Measurements from ENCODE around the gene GSDME.

GSDME gene

GRCh38 chr7:24697416-24697815, 59.8 kb downstream of the GSDME start:
- TF ChIP-seq CTCF (IDR thresholded peaks at IDR 0.05): no peak
- no peak overlapping the region for H3K27ac ChIP-seq
- H3K9me3 ChIP-seq: no peaks in the 10 kb centered on the region
- H3K27me3 ChIP-seq: no peaks in the 10 kb centered on the region
- no peak overlapping the region for H3K4me3 ChIP-seq (ENCODE audit: low read depth in 1 of 2, low read length in 1 of 2)
- H3K4me1 ChIP-seq (ENCODE audit: control insufficient read depth in 1 of 2, insufficient read depth in 1 of 2, low read depth in 1 of 2, low read length in 1 of 2): no peaks in the 10 kb centered on the region
- H3K36me3 ChIP-seq: no peaks in the 10 kb centered on the region

GRCh38 chr7:24692592-24692991, 64.7 kb downstream of the GSDME start:
- H3K27me3 ChIP-seq: no peaks in the 10 kb centered on the region

GRCh38 chr7:24690251-24690650, 67.0 kb downstream of the GSDME start:
- H3K4me3 ChIP-seq (ENCODE audit: low read depth in 1 of 2, low read length in 1 of 2): no peak overlapping the region
- no peak overlapping the region for H3K27ac ChIP-seq
- H3K9me3 ChIP-seq: no peaks in the 10 kb centered on the region
- H3K27me3 ChIP-seq: no peaks in the 10 kb centered on the region
- H3K4me1 ChIP-seq (ENCODE audit: control insufficient read depth in 1 of 2, insufficient read depth in 1 of 2, low read depth in 1 of 2, low read length in 1 of 2): no peaks in the 10 kb centered on the region
- no peaks in the 10 kb centered on the region for H3K36me3 ChIP-seq
- TF ChIP-seq CTCF (IDR thresholded peaks at IDR 0.05): no peak

More at GRCh38 chr7:24692592-24692991, 64.7 kb downstream of the GSDME start:
- no peak overlapping the region for H3K27ac ChIP-seq
- TF ChIP-seq CTCF (IDR thresholded peaks at IDR 0.05): no peak
- no peaks in the 10 kb centered on the region for H3K36me3 ChIP-seq
- H3K4me1 ChIP-seq (ENCODE audit: control insufficient read depth in 1 of 2, insufficient read depth in 1 of 2, low read depth in 1 of 2, low read length in 1 of 2): no peaks in the 10 kb centered on the region
- H3K9me3 ChIP-seq: no peaks in the 10 kb centered on the region
- H3K4me3 ChIP-seq (ENCODE audit: low read depth in 1 of 2, low read length in 1 of 2): no peak overlapping the region

GRCh38 chr7:24685708-24686107, 71.6 kb downstream of the GSDME start:
- H3K36me3 ChIP-seq: no peaks in the 10 kb centered on the region
- no peaks in the 10 kb centered on the region for H3K9me3 ChIP-seq
- no peaks in the 10 kb centered on the region for H3K4me1 ChIP-seq (ENCODE audit: control insufficient read depth in 1 of 2, insufficient read depth in 1 of 2, low read depth in 1 of 2, low read length in 1 of 2)
- no peaks in the 10 kb centered on the region for H3K27me3 ChIP-seq
- H3K4me3 ChIP-seq (ENCODE audit: low read depth in 1 of 2, low read length in 1 of 2): no peak overlapping the region
- no peak overlapping the region for H3K27ac ChIP-seq
- TF ChIP-seq CTCF (IDR thresholded peaks at IDR 0.05): no peak

GRCh38 chr7:24670782-24671181, 86.5 kb downstream of the GSDME start:
- Histone ChIP-seq H3K36me3 (no peaks in the 10 kb centered on the region), H3K27me3 (no peaks in the 10 kb centered on the region), H3K9me3 (no peaks in the 10 kb centered on the region), H3K4me1 (ENCODE audit: control insufficient read depth in 1 of 2, insufficient read depth in 1 of 2, low read depth in 1 of 2, low read length in 1 of 2) (no peaks in the 10 kb centered on the region), H3K27ac (no peak overlapping the region), H3K4me3 (ENCODE audit: low read depth in 1 of 2, low read length in 1 of 2) (no peak overlapping the region)
- no peak for TF ChIP-seq CTCF (IDR thresholded peaks at IDR 0.05)

All from neutrophil (primary cell).